WTC11 (cell line): ENCODE results near the gene LCA5L. TPM values are rescaled to one million over a fixed set of nuclear protein-coding genes. Genes with fewer than 3 reads are reported as not detected.
A peak's percentile ranks its signal among the peaks of the same experiment; 100 is the strongest.
"Not testable (repeated sequence)": the region's sequence is repeated elsewhere in the genome, so short reads cannot be mapped to it uniquely, and the experiment has no call there.

Experiments used
- ATAC-seq: fragments of 200-7000 bp; cut with Tn5 transposase; 2 replicates; pipeline ENCODE4 v1.10.0; 2021; ENCODE audit warnings: mild to moderate bottlenecking, moderate library complexity
- CTCF ChIA-PET: fragments of 300-600 bp; sonication (Branson Sonifier 250); formaldehyde crosslinking; loops from one replicate; lab custom pipeline; 2021; ENCODE audit warnings: antibody characterized with exemption; lab: Charles Lee
- POLR2A ChIA-PET: fragments of 350-600 bp; sonication (Branson Sonifier 250); formaldehyde crosslinking; loops from one replicate; lab custom pipeline; 2021; ENCODE audit warnings: antibody characterized with exemption; lab: Charles Lee
- DNase-seq: peaks from one replicate; pipeline ENCODE4 v3.0.0; 2021; ENCODE audit warnings: low spot score
- H3K27ac Mint-ChIP-seq: 2 replicates; pipeline ENCODE4 v1.8.0; 2021; ENCODE audit warnings: mixed read lengths
- H3K27me3 Mint-ChIP-seq: 2 replicates; pipeline ENCODE4 v1.8.0; 2021; ENCODE audit warnings: low read depth, mild to moderate bottlenecking, moderate library complexity, mixed read lengths
- H3K36me3 Mint-ChIP-seq: 2 replicates; pipeline ENCODE4 v1.8.0; 2021; ENCODE audit warnings: mixed read lengths
- H3K4me1 Mint-ChIP-seq: 2 replicates; pipeline ENCODE4 v1.8.0; 2022; ENCODE audit warnings: mixed read lengths
- H3K4me3 Mint-ChIP-seq: 2 replicates; pipeline ENCODE4 v1.8.0; 2021; ENCODE audit warnings: mild to moderate bottlenecking, moderate library complexity, mixed read lengths
- H3K9me3 Mint-ChIP-seq: 2 replicates; pipeline ENCODE4 v1.8.0; 2021; ENCODE audit warnings: mixed read lengths
- GABPB1 ChIP-seq: sonication (generic); formaldehyde crosslinking; IDR thresholded peaks from 2 replicates; pipeline ENCODE4 v1.8.1; 2023; ENCODE audit warnings: mild to moderate bottlenecking, missing genetic modification reagents
- JUN ChIP-seq: sonication (generic); formaldehyde crosslinking; IDR thresholded peaks from 2 replicates; pipeline ENCODE4 v1.8.0; 2023; ENCODE audit warnings: mild to moderate bottlenecking, missing genetic modification reagents
- KAT7 ChIP-seq: sonication (generic); formaldehyde crosslinking; IDR thresholded peaks from 2 replicates; pipeline ENCODE4 v1.8.1; 2023; ENCODE audit warnings: missing genetic modification reagents, mild to moderate bottlenecking, borderline replicate concordance
- NFYB ChIP-seq: sonication (generic); formaldehyde crosslinking; conservative IDR thresholded peaks from 2 replicates; pipeline ENCODE4 v1.8.0; 2022; ENCODE audit warnings: low read depth, missing genetic modification reagents
- NR2C2 ChIP-seq: sonication (generic); formaldehyde crosslinking; IDR thresholded peaks from 2 replicates; pipeline ENCODE4 v1.8.0; 2022; ENCODE audit warnings: mild to moderate bottlenecking, missing genetic modification reagents
- RELA ChIP-seq: sonication (generic); formaldehyde crosslinking; IDR thresholded peaks from 2 replicates; pipeline ENCODE4 v1.8.1; 2022; ENCODE audit warnings: missing genetic modification reagents, mild to moderate bottlenecking, borderline replicate concordance
- RORB ChIP-seq: fragments of 250-450 bp; sonication (Bioruptor Pico); IDR thresholded peaks from 2 replicates; pipeline ENCODE4 v1.9.0; 2021; ENCODE audit warnings: mild to moderate bottlenecking
- STAT6 ChIP-seq: sonication (generic); formaldehyde crosslinking; conservative IDR thresholded peaks from 2 replicates; pipeline ENCODE4 v1.8.1; 2023; ENCODE audit warnings: mild to moderate bottlenecking, low read depth, missing genetic modification reagents, moderate library complexity
- TCF7 ChIP-seq: sonication (generic); formaldehyde crosslinking; IDR thresholded peaks from 2 replicates; pipeline ENCODE4 v1.8.0; 2022; ENCODE audit warnings: mild to moderate bottlenecking, low read depth, missing genetic modification reagents, moderate library complexity
- USF1 ChIP-seq: sonication (generic); formaldehyde crosslinking; IDR thresholded peaks from 2 replicates; pipeline ENCODE4 v1.8.0; 2022; ENCODE audit warnings: mild to moderate bottlenecking, missing genetic modification reagents
- ZBTB43 ChIP-seq: sonication (generic); formaldehyde crosslinking; IDR thresholded peaks from 2 replicates; pipeline ENCODE4 v1.8.1; 2023; ENCODE audit warnings: mild to moderate bottlenecking, missing genetic modification reagents
- ZNF232 ChIP-seq: sonication (generic); formaldehyde crosslinking; IDR thresholded peaks from 2 replicates; pipeline ENCODE4 v1.8.0; 2022; ENCODE audit warnings: mild to moderate bottlenecking, missing genetic modification reagents
- ZNF263 ChIP-seq: sonication (generic); formaldehyde crosslinking; IDR thresholded peaks from 2 replicates; pipeline ENCODE4 v1.8.1; 2022; ENCODE audit warnings: low read depth, mild to moderate bottlenecking, moderate library complexity, missing genetic modification reagents
- ZNF317 ChIP-seq: sonication (generic); formaldehyde crosslinking; IDR thresholded peaks from 2 replicates; pipeline ENCODE4 v1.8.1; 2023; ENCODE audit warnings: low read depth, mild to moderate bottlenecking, moderate library complexity, missing genetic modification reagents, borderline replicate concordance
- ZSCAN18 ChIP-seq: fragments of 250-450 bp; sonication (Bioruptor Pico); IDR thresholded peaks from 2 replicates; pipeline ENCODE4 v2.1.2; 2022; ENCODE audit warnings: mild to moderate bottlenecking, moderate library complexity
- total RNA-seq: library from RNA; stranded (reverse); gene quantifications from 3 replicates; pipeline ENCODE4 v1.2.3, GENCODE V29; 2021
- TF ChIP-seq, protein P1 (sequence below): sonication (generic); formaldehyde crosslinking; IDR thresholded peaks from 2 replicates; pipeline ENCODE4 v1.8.1; 2022; ENCODE audit warnings: mild to moderate bottlenecking, moderate library complexity, missing genetic modification reagents

LCA5L gene
- total RNA-seq, 1 experiment from 2014 or later = 1.0 TPM

- TF ChIP-seq STAT6 (CRISPR knock-in tag) = no peak
- no peak for TF ChIP-seq NFYB (CRISPR knock-in tag)
Measured at GRCh38 chr21:39374046-39374445, 71.5 kb downstream of the LCA5L start (continued).

GRCh38 chr21:39373634-39374033 lies 71.9 kb downstream of the LCA5L start:
- CTCF ChIA-PET = interaction anchor here (0.6 to 1.7 kb wide), 9 partner anchors 10 to 190 kb away, joined by 3 to 12 read pairs (median 3); partner anchors contain the start of gene PSMG1
- TF ChIP-seq USF1 (CRISPR knock-in tag) = no peak
- TF ChIP-seq NR2C2 (CRISPR knock-in tag) = no peak
- TF ChIP-seq ZNF232 (CRISPR knock-in tag) = no peak
- TF ChIP-seq RELA (CRISPR knock-in tag) = no peak
- TF ChIP-seq, protein P1, sequence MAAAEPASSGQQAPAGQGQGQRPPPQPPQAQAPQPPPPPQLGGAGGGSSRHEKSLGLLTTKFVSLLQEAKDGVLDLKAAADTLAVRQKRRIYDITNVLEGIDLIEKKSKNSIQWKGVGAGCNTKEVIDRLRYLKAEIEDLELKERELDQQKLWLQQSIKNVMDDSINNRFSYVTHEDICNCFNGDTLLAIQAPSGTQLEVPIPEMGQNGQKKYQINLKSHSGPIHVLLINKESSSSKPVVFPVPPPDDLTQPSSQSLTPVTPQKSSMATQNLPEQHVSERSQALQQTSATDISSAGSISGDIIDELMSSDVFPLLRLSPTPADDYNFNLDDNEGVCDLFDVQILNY = no peak
- TF ChIP-seq GABPB1 (CRISPR knock-in tag) = no peak
- no peak for TF ChIP-seq ZNF263 (CRISPR knock-in tag)
- TF ChIP-seq ZNF317 = no peak
- no peak for TF ChIP-seq ZSCAN18 (CRISPR knock-in tag)
- TF ChIP-seq ZBTB43 (CRISPR knock-in tag) = no peak
- TF ChIP-seq RORB (CRISPR knock-in tag) = no peak
- no peak for TF ChIP-seq TCF7 (CRISPR knock-in tag)
- TF ChIP-seq JUN = no peak
- TF ChIP-seq KAT7 (CRISPR knock-in tag) = no peak
- TF ChIP-seq, all 79 proteins: peak for 0
- no peak overlapping the region for H3K4me3 Mint-ChIP-seq
- H3K36me3 Mint-ChIP-seq = no peaks in the 10 kb centered on the region
- DNase-seq = no peak
- POLR2A ChIA-PET = interaction anchor here (1.0 kb wide), 1 partner anchor 14 kb away, joined by 5 read pairs; no protein-coding TSS in a partner anchor
- peaks cover 12% of the 10 kb centered on the region for H3K4me1 Mint-ChIP-seq
- H3K27ac Mint-ChIP-seq = peak overlapping the region; percentile 20
- no peaks in the 10 kb centered on the region for H3K9me3 Mint-ChIP-seq
- no peaks in the 10 kb centered on the region for H3K27me3 Mint-ChIP-seq
- ATAC-seq = peak; percentile 83

GRCh38 chr21:39369896-39370288 lies 75.7 kb downstream of the LCA5L start:
- CTCF ChIA-PET = interaction anchor here (1.2 kb wide), 1 partner anchor 18 kb away, joined by 3 read pairs; no protein-coding TSS in a partner anchor
- POLR2A ChIA-PET, DNase-seq, H3K9me3 Mint-ChIP-seq, H3K4me1 Mint-ChIP-seq, H3K4me3 Mint-ChIP-seq, H3K27me3 Mint-ChIP-seq, H3K27ac Mint-ChIP-seq, ATAC-seq, H3K36me3 Mint-ChIP-seq: not testable (repeated sequence)
